Endothelial cell of umbilical vein (primary cell): ENCODE measurements around the gene NAXD. TPM values are rescaled to one million over a fixed set of nuclear protein-coding genes. Genes with fewer than 3 reads are reported as not detected.
"Not testable (repeated sequence)": the region's sequence is repeated elsewhere in the genome, so short reads cannot be mapped to it uniquely, and the experiment has no call there.

Source experiments
- BruUV-seq: library from RNA; stranded (reverse); fragments of 400-500 nt; replicated peaks from 2 replicates; lab custom pipeline; 2021; lab: Mats Ljungman, UMichigan
- CTCF ChIA-PET: fragments of 300-600, 350-600 bp; sonication (Branson Sonifier 250); formaldehyde crosslinking; loops from one replicate; lab custom pipeline; 2021; ENCODE audit warnings: antibody characterized with exemption, inconsistent platforms; lab: Charles Lee
- POLR2A ChIA-PET: fragments of 300-600, 350-600 bp; sonication (Branson Sonifier 250); formaldehyde crosslinking; loops from one replicate; lab custom pipeline; 2021; ENCODE audit warnings: antibody characterized with exemption, inconsistent platforms; lab: Charles Lee
- DNase-seq: peaks from one replicate; pipeline ENCODE4 v3.0.0-alpha.2; 2011; ENCODE audit warnings: low read depth, low spot score
- FAIRE-seq: peaks from 2 replicates; lab custom pipeline; 2011; peaks lifted over from hg19 to GRCh38; lab: Jason Lieb, UNC
- H2AFZ ChIP-seq: 2 replicates; pipeline ENCODE4 v1.6.0; 2012; ENCODE audit warnings: low read depth, low read length, control low read depth, inconsistent platforms
- H3K27ac ChIP-seq: 2 replicates; pipeline ENCODE4 v1.5.1; 2011; ENCODE audit warnings: low read depth, mild to moderate bottlenecking, control low read depth, low read length, moderate library complexity; ENCODE audit not compliant: insufficient read depth
- H3K27me3 ChIP-seq, 2 experiments: 2 replicates each; pipeline versions ENCODE4 v1.6.0 to v1.6.1; 2011; ENCODE audit warnings: low read length in 2 of 2, mixed read lengths in 1 of 2; ENCODE audit not compliant: control insufficient read depth in 2 of 2, insufficient read depth in 2 of 2
- H3K36me3 ChIP-seq, 2 experiments: 2 replicates in 1 of 2; 3 replicates in 1 of 2; pipeline ENCODE4 v1.5.1; 2011; ENCODE audit warnings: low read length in 2 of 2, mild to moderate bottlenecking in 1 of 2, moderate library complexity in 1 of 2; ENCODE audit not compliant: control insufficient read depth in 2 of 2, insufficient read depth in 2 of 2; ENCODE audit errors: extremely low read depth in 1 of 2
- H3K4me1 ChIP-seq: 3 replicates; pipeline ENCODE4 v1.5.1; 2011; ENCODE audit warnings: mild to moderate bottlenecking, low read length; ENCODE audit not compliant: control insufficient read depth, insufficient read depth; ENCODE audit errors: extremely low read depth
- H3K4me2 ChIP-seq: 2 replicates; pipeline ENCODE4 v1.6.1; 2011; ENCODE audit warnings: low read length, control low read depth, mixed read lengths; ENCODE audit not compliant: insufficient read depth
- H3K4me3 ChIP-seq, 3 experiments: fragments of 200-600 bp in 1 of 3; sonication (generic), shearing (Covaris generic) in 1 of 3; replicated peaks in 1 of 3; 2 replicates each; pipeline ENCODE4 v1.5.1; 2011 to 2016; ENCODE audit warnings: control low read depth in 3 of 3, low read length in 3 of 3, mild to moderate bottlenecking in 2 of 3, inconsistent platforms in 1 of 3, low read depth in 1 of 3, moderate library complexity in 1 of 3; ENCODE audit not compliant: insufficient read depth in 1 of 3
- H3K79me2 ChIP-seq: 2 replicates; pipeline ENCODE4 v1.6.0; 2012; ENCODE audit warnings: low read length, inconsistent platforms; ENCODE audit not compliant: control insufficient read depth, insufficient read depth
- H3K9ac ChIP-seq: replicated peaks from 2 replicates; pipeline ENCODE3; 2011; ENCODE audit warnings: low read length, control low read depth; ENCODE audit not compliant: insufficient read depth; ENCODE audit errors: extremely low read depth
- H3K9me1 ChIP-seq: replicated peaks from 3 replicates; pipeline ENCODE4 v1.6.0; 2011; ENCODE audit warnings: mild to moderate bottlenecking, low read length; ENCODE audit not compliant: control insufficient read depth, insufficient read depth; ENCODE audit errors: extremely low read depth
- H3K9me3 ChIP-seq: replicated peaks from 2 replicates; pipeline ENCODE4 v1.5.1; 2012; ENCODE audit warnings: low read length, inconsistent platforms; ENCODE audit not compliant: control insufficient read depth, insufficient read depth
- H4K20me1 ChIP-seq: replicated peaks from 2 replicates; pipeline ENCODE3; 2011; ENCODE audit warnings: mild to moderate bottlenecking, low read length; ENCODE audit not compliant: control insufficient read depth, insufficient read depth; ENCODE audit errors: extremely low read depth
- CTCF ChIP-seq, 2 donors: IDR thresholded peaks; 1 replicate in 1 of 2; 2 replicates in 1 of 2; pipeline ENCODE4 v1.5.1; 2011; ENCODE audit warnings: low read length in 2 of 2, mild to moderate bottlenecking in 2 of 2, moderate library complexity in 2 of 2, control low read depth in 1 of 2, inconsistent platforms in 1 of 2, low read depth in 1 of 2; ENCODE audit not compliant: insufficient read depth in 1 of 2; ENCODE audit errors: extremely low read depth in 1 of 2
- EZH2 ChIP-seq: IDR thresholded peaks from 2 replicates; pipeline ENCODE4 v1.6.1; 2012; ENCODE audit warnings: borderline replicate concordance, low read depth, mild to moderate bottlenecking, moderate library complexity, low read length, inconsistent platforms; ENCODE audit not compliant: severe bottlenecking
- FOS ChIP-seq: IDR thresholded peaks from 2 replicates; pipeline ENCODE4 v1.6.1; 2011; ENCODE audit warnings: mild to moderate bottlenecking, low read length, moderate library complexity, borderline replicate concordance; ENCODE audit not compliant: insufficient read depth
- GATA2 ChIP-seq: IDR thresholded peaks from 2 replicates; pipeline ENCODE4 v1.7.0; 2011; ENCODE audit warnings: low read depth, mild to moderate bottlenecking, moderate library complexity, mixed read lengths, low read length; ENCODE audit not compliant: insufficient read length, insufficient read depth
- JUN ChIP-seq: IDR thresholded peaks from 2 replicates; pipeline ENCODE4 v1.6.1; 2011; ENCODE audit warnings: borderline replicate concordance, low read depth; ENCODE audit not compliant: insufficient read length, insufficient read depth
- MAX ChIP-seq: IDR thresholded peaks from 2 replicates; pipeline ENCODE4 v1.6.1; 2011; ENCODE audit not compliant: insufficient read depth, insufficient read length
- MYC ChIP-seq: IDR thresholded peaks from one replicate; pipeline ENCODE4 v1.6.1; 2011; ENCODE audit warnings: mild to moderate bottlenecking, low read depth, low read length
- POLR2A ChIP-seq: IDR thresholded peaks from 2 replicates; pipeline ENCODE4 v1.6.1; 2012; ENCODE audit warnings: low read depth, mild to moderate bottlenecking, control low read depth, low read length
- POLR2AphosphoS5 ChIP-seq: IDR thresholded peaks from 2 replicates; pipeline ENCODE4 v1.6.1; 2012; ENCODE audit warnings: low read depth, mild to moderate bottlenecking, control low read depth, low read length, moderate library complexity; ENCODE audit not compliant: insufficient read depth
- dilution Hi-C: fragments of 300-500 bp; cut with MboI; formaldehyde crosslinking; loops from one replicate; pipeline ENCODE4 v1.15.0; 2019; ENCODE audit warnings: low sequenced_read_pairs; ENCODE audit not compliant: extremely low pct_ligation_motif_present
- intact Hi-C: fragments of 100-400 bp; cut with micrococcal nuclease; formaldehyde crosslinking; loops from one replicate; pipeline ENCODE4 v1.10.0; 2022
- polyA plus RNA-seq, 4 experiments: library from polyadenylated mRNA; depleted of rRNA in 3 of 4; stranded (reverse) in 3 of 4; unstranded in 1 of 4; fragments of >200 nt; gene quantifications; 2 replicates each; pipeline versions ENCODE4 v1.2.1 to v1.2.3, GENCODE V29; 2011 to 2012; ENCODE audit warnings: missing spikeins in 1 of 4
- total RNA-seq: library from RNA; stranded (reverse); gene quantifications from 2 replicates; pipeline ENCODE4 v1.2.3, GENCODE V29; 2021

The NAXD gene
- total and polyA plus RNA-seq, 2 donors (not counting 3 experiments of a cell fraction or from before 2014, with no cell fraction given) = 19.9 to 42.9 TPM

- BruUV-seq = no TSS peak
- Histone ChIP-seq H3K9me3 (no peaks in the 10 kb centered on the region), H3K9ac (no peak overlapping the region), H3K36me3 (peaks cover 0 to 14% of the 10 kb centered on the region in 2 experiments), H3K79me2 (no peaks in the 10 kb centered on the region), H4K20me1 (no peaks in the 10 kb centered on the region), H3K27ac (no peak overlapping the region), H3K4me2 (no peak overlapping the region), H3K27me3 (no peaks in the 10 kb centered on the region), H3K4me3 (no peak overlapping the region), H2AFZ (no peak overlapping the region), H3K9me1 (no peaks in the 10 kb centered on the region), H3K4me1 (no peaks in the 10 kb centered on the region)
- FAIRE-seq (no peak), DNase-seq (no peak)
- dilution Hi-C loops = no loop called here
- ChIA-PET POLR2A (interaction anchor here (1.0 kb wide), 1 partner anchor 46 kb away, joined by 3 read pairs; no protein-coding TSS in a partner anchor), CTCF (interaction anchor here (0.9 to 1.4 kb wide), 2 partner anchors 12 to 14 kb away, joined by 3 to 5 read pairs; no protein-coding TSS in a partner anchor)
- intact Hi-C loops = no loop called here
- no peak for TF ChIP-seq JUN
- no peak for TF ChIP-seq FOS
- no peak for TF ChIP-seq GATA2
- TF ChIP-seq EZH2 = no peak
- no peak for TF ChIP-seq POLR2A
- TF ChIP-seq MYC = no peak
- TF ChIP-seq POLR2AphosphoS5 = no peak
- no peak for TF ChIP-seq CTCF (IDR thresholded peaks at IDR 0.05; ENCODE audit: extremely low read depth in 1 of 2, insufficient read depth in 1 of 2, low read depth in 1 of 2, low read length in 2 of 2)
- no peak for TF ChIP-seq MAX
Observed at GRCh38 chr13:110669036-110669435, 53.7 kb downstream of the NAXD start.

GRCh38 chr13:110669814-110670213 lies 54.5 kb downstream of the NAXD start:
- H2AFZ ChIP-seq, intact Hi-C loops, H3K9me1 ChIP-seq, H3K9me3 ChIP-seq, dilution Hi-C loops, H3K4me2 ChIP-seq, FAIRE-seq, DNase-seq, H3K9ac ChIP-seq, H3K4me1 ChIP-seq, H3K27me3 ChIP-seq, BruUV-seq, H3K79me2 ChIP-seq, H3K4me3 ChIP-seq, H4K20me1 ChIP-seq, H3K27ac ChIP-seq: not testable (repeated sequence)
- CTCF ChIA-PET = interaction anchor here (0.9 to 1.4 kb wide), 2 partner anchors 11 to 13 kb away, joined by 3 to 5 read pairs; no protein-coding TSS in a partner anchor
- POLR2A ChIA-PET = interaction anchor here (1.0 kb wide), 1 partner anchor 46 kb away, joined by 3 read pairs; no protein-coding TSS in a partner anchor
- H3K36me3 ChIP-seq = peaks cover 0 to 12% of the 10 kb centered on the region in 2 experiments
